ENCODE results near the gene SLC41A3. TPM values are rescaled to one million over a fixed set of nuclear protein-coding genes. Genes with fewer than 3 reads are reported as not detected.
A peak's percentile ranks its signal among the peaks of the same experiment; 100 is the strongest.

SLC41A3 gene
- total and polyA plus RNA-seq, 2 of the 8 experiments (the other 6 are each of a cell fraction or from before 2014, with no cell fraction given): 30.2 to 56.4 TPM

GRCh38 chr3:126056088-126056487 lies 27.8 kb downstream of the SLC41A3 start:
- TF ChIP-seq NANOG (IDR thresholded peaks at IDR 0.05; ENCODE audit: insufficient read depth, low read depth, low read length, poor library complexity, severe bottlenecking): no peak
- TF ChIP-seq FOSL1 (IDR thresholded peaks at IDR 0.05; ENCODE audit: insufficient read depth, low read depth, low read length): no peak
- no peak for TF ChIP-seq RFX5 (IDR thresholded peaks at IDR 0.05; ENCODE audit: borderline replicate concordance, low read depth, low read length)
- TF ChIP-seq CHD2 (IDR thresholded peaks at IDR 0.05; ENCODE audit: low read length): no peak
- H3K27ac ChIP-seq (ENCODE audit: low read depth, low read length): no peak overlapping the region
- no peak overlapping the region for H3K14ac ChIP-seq (ENCODE audit: insufficient read length)
- POLR2A ChIA-PET (ENCODE audit: partially characterized antibody): no interaction called here
- no peak overlapping the region for H2AK5ac ChIP-seq (ENCODE audit: low read depth, low read length)
- H3K36me3 ChIP-seq (ENCODE audit: control insufficient read depth in 2 of 4, insufficient read depth in 4 of 4, low read length in 3 of 4): no peaks in the 10 kb centered on the region
- no peak overlapping the region for H3K18ac ChIP-seq (ENCODE audit: extremely low read depth, low read length)
- H2AFZ ChIP-seq (ENCODE audit: low read length): no peak overlapping the region
- no peak overlapping the region for H3K4ac ChIP-seq (replicated peaks; ENCODE audit: insufficient read length, low read depth, low read length)
- DNase-seq (ENCODE audit: low read depth in 1 of 2, low spot score in 2 of 2) (no peak), FAIRE-seq (no peak)
- no peak overlapping the region for H2BK120ac ChIP-seq (replicated peaks; ENCODE audit: low read depth, low read length)
- CTCF ChIA-PET (ENCODE audit: partially characterized antibody): interaction anchor here (0.6 to 1.7 kb wide), 2 partner anchors 53 to 412 kb away, joined by 4 read pairs; no protein-coding TSS in a partner anchor
- H4K91ac ChIP-seq (replicated peaks; ENCODE audit: insufficient read length, low read length): no peak overlapping the region
- H4K8ac ChIP-seq (ENCODE audit: extremely low read depth, insufficient read depth, low read length): no peak overlapping the region
- WGBS, 2 experiments (ENCODE audit: extremely low coverage in 1 of 2, insufficient coverage in 1 of 2, insufficient read length in 1 of 2, insufficient replicate concordance in 2 of 2, low coverage in 1 of 2, low lambda C conversion rate in 2 of 2, missing lambda C conversion rate in 1 of 2): 94% methylated on average over 10 of the region's 10 CpGs; no CpG with 5 or more reads in 1 of the 2 experiments
- no peak overlapping the region for H2BK5ac ChIP-seq (ENCODE audit: low read depth, low read length)
- H3K23me2 ChIP-seq (ENCODE audit: low read depth, low read length): no peaks in the 10 kb centered on the region; the same call in 1 of the 2 replicates
- H3K9ac ChIP-seq (replicated peaks in 1 of 4; ENCODE audit: extremely low read depth in 1 of 4, low read depth in 3 of 4, low read length in 3 of 4): no peak overlapping the region
- no peak overlapping the region for H3K56ac ChIP-seq (replicated peaks; ENCODE audit: insufficient read length, low read depth, low read length)
- H4K5ac ChIP-seq (ENCODE audit: insufficient read length, low read depth, low read length): no peak overlapping the region
- H3K4me2 ChIP-seq (ENCODE audit: insufficient read depth in 1 of 2, low read depth in 2 of 2, low read length in 2 of 2): no peak overlapping the region
- H3K27me3 ChIP-seq (replicated peaks in 1 of 4; ENCODE audit: control insufficient read depth in 3 of 4, extremely low read depth in 1 of 4, insufficient read depth in 3 of 4, low read length in 3 of 4): no peaks in the 10 kb centered on the region
- H3K9me3 ChIP-seq (ENCODE audit: insufficient read depth in 2 of 2, low read depth in 1 of 2, low read length in 1 of 2): no peaks in the 10 kb centered on the region
- no peaks in the 10 kb centered on the region for H3K79me2 ChIP-seq (ENCODE audit: control insufficient read depth in 1 of 2, insufficient read depth in 2 of 2, low read length in 2 of 2)
- no peak overlapping the region for H2BK15ac ChIP-seq (ENCODE audit: low read length)
- no peak overlapping the region for H3K4me3 ChIP-seq (ENCODE audit: extremely low read depth in 1 of 4, insufficient read depth in 2 of 4, low read depth in 3 of 4, low read length in 4 of 4)
- H2BK20ac ChIP-seq (ENCODE audit: low read length): no peak overlapping the region
- H3K79me1 ChIP-seq (ENCODE audit: low read depth, low read length): no peaks in the 10 kb centered on the region; the same call in none of the 2 replicates
- H4K20me1 ChIP-seq (replicated peaks in 1 of 2; ENCODE audit: control insufficient read depth in 1 of 2, insufficient read depth in 2 of 2, low read length in 2 of 2): no peaks in the 10 kb centered on the region
- no peak overlapping the region for H3K23ac ChIP-seq (ENCODE audit: insufficient read length)
- H3K4me1 ChIP-seq (replicated peaks in 1 of 4; ENCODE audit: control insufficient read depth in 3 of 4, insufficient read depth in 4 of 4, low read length in 3 of 4): peaks cover 0 to 5% (median 2%) of the 10 kb centered on the region in 4 experiments; a peak in 4 of 7 replicates
- H2BK12ac ChIP-seq (ENCODE audit: low read depth, low read length): 0 out of 2 replicates have a peak overlapping the region, but pooled peaks have one; percentile 27
